Neural cell (in vitro differentiated cells): ENCODE results near the gene CSMD2.

Source experiments
- CTCF ChIP-seq: fragments of 450-650 bp; IDR thresholded peaks from 2 replicates; pipeline ENCODE4 v1.5.1; 2014; ENCODE audit warnings: antibody characterized with exemption, mild to moderate bottlenecking, moderate library complexity; ENCODE audit not compliant: poor library complexity, severe bottlenecking
- POLR2AphosphoS5 ChIP-seq: IDR thresholded peaks from 2 replicates; pipeline ENCODE4 v1.6.1; 2012

- TF ChIP-seq CTCF (no peak), POLR2AphosphoS5 (no peak)
These were observed 508.5 kb downstream of the CSMD2 start for GRCh38 chr1:33656467-33657005.
